Activated gamma-delta T cell treated with anti-CD3 and anti-CD28 coated beads, Interleukin-2, amount 50 U/mL, for 16 hours (primary cell): ENCODE data around the gene CLNS1A.
"Not testable (repeated sequence)": the region's sequence is repeated elsewhere in the genome, so short reads cannot be mapped to it uniquely, and the experiment has no call there.

ENCODE experiments used
- DNase-seq: peaks from one replicate; pipeline ENCODE4 v3.0.0-alpha.2; 2020; ENCODE audit warnings: low read depth

The CLNS1A gene, protein sequence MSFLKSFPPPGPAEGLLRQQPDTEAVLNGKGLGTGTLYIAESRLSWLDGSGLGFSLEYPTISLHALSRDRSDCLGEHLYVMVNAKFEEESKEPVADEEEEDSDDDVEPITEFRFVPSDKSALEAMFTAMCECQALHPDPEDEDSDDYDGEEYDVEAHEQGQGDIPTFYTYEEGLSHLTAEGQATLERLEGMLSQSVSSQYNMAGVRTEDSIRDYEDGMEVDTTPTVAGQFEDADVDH

DNA sequence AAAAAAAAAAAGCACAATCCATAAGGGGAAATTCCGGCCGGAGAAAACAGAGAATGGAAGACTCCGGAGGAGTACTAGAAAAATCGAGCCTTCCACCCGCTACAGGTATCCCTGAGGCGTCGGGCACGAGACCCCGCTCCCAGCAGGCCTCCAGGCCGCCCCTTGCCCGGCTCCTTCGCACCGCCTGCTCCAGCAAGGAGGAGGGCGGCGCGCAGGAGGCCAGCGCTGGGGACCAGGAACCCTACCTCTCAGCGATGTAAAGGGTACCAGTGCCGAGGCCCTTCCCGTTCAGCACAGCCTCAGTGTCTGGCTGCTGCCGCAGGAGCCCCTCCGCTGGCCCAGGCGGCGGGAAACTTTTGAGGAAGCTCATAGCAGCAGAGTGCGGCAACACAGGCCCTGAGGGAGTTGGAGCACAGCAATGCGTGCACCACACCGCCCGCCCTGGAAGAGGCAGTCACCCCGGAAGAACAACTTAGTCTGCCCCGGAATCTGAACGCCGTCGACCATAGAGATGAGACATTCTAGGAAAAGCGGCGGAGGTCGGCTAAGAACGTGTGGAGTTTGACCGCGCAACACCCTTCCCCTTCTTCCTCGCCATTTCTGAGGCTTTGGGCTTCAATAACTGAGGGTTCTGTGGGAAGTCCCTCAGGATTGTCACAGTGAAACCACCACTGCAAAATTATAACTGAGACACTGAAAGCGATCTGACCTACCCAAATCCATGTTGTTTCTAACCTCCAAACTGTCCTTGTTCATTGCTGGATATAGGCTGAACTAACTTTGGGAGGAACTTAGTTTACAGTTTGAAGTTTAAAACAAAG, at the start of gene CLNS1A:
CLNS1A (minus strand) TSS at position 450 of the 821 bp plus-strand sequence; CDS start at position 370, 80 bp downstream.
- peak; percentile 72 for DNase-seq

DNA sequence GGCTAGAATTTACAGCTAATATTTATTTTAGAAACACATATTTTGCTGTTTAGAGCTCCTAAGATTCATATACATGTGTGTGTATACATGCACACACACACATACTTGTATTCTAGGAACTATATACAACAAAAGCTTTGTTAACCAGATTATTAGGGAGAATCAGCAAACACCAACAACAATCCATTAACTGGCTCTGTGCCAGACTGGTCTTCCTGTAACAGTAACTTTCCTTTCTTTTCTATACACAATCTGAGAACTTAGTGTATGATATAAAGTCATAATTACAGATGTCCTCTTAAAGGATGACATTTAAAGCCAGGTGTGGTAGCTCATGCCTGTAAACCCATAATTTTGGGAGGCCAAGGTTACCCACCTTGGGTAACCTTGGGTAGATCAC, 49.5 kb upstream of the CLNS1A start:
- no peak for DNase-seq

DNA sequence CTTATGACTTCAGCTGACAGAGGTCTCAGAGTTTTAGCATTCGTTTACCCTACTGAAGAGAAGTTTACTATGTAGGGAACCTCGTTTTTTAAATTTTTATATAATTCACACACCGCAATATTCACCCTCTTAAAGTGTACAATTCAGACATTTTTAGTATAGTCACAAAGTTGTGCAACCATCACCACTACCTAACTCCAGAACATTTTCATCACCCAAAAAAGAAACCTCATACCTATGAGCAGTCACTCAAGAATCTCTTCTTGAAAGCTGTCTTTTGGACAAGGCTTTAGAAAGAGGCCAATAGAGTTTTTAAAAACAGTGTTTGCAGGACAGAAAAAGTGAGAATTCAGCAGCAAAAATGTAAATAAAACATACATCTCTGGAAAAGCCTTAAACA, 39.5 kb upstream of the CLNS1A start:
- DNase-seq = no peak

DNA sequence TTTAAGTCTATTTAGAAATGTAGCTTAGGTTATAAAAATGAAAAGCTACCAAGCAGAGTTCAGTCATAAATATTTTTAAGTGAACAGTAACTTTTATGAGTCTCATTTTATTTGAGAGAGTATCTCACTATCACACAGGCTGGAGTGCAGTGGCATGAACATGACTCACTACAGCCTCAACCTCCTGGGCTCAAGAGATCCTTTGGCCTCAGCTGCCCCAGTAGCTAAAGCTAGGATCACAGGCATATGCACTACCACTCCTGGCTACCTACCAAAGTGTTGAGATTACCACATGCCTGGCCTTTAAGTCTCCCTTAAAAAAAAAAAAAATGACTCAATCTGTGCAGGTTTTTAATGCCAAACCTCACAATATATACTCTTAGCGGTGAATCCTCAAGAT, 34.7 kb upstream of the CLNS1A start:
- no peak for DNase-seq

DNA sequence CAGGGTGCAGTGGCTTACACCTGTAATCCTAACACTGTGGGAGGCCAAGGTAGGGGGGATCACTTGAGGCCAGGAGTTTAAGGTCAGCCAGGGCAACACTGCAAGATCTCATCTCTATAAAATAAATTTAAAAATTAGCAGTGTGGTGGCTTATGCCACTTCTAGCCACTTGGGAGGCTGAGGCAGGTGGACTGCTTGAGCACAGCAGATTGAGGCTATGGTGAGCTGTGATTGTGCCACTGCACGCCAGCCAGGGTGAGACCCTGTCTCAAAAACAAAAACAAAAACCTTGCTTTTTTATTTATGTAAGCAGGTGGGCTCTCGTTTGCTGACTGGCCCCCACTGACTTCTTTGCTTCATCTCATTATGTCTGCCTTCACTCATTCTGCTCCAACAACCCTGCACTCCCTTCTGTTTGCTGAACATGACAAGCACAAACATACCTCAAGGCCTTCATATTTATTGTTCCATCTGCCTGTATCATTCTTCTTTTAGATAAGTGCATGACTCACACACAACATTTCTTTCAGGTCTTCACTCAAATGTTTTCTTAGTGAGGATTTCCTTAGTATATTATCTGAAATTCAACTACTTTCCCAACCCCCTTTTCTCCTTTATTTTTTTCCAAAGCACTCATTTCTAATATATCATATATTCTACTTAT, 32.4 kb upstream of the CLNS1A start:
- no peak for DNase-seq

DNA sequence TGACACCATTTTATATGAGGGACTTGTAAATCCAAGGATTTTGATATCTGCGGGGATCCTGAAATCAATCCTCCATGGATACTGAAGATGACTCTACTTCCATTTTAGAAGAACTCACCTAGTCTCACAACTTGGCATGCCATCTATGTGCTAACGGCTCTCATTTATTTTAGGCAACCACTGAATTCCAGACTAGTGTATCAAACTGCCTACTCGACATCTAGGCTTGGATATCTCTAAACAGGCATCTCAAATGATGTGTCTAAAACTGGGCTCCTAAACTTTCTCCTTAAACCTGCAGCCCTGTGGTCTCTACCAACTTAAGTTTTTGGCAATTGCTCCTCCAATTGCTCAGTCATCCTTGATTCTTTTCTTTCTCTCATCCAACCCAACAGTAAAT, 31.2 kb upstream of the CLNS1A start:
- DNase-seq = no peak

DNA sequence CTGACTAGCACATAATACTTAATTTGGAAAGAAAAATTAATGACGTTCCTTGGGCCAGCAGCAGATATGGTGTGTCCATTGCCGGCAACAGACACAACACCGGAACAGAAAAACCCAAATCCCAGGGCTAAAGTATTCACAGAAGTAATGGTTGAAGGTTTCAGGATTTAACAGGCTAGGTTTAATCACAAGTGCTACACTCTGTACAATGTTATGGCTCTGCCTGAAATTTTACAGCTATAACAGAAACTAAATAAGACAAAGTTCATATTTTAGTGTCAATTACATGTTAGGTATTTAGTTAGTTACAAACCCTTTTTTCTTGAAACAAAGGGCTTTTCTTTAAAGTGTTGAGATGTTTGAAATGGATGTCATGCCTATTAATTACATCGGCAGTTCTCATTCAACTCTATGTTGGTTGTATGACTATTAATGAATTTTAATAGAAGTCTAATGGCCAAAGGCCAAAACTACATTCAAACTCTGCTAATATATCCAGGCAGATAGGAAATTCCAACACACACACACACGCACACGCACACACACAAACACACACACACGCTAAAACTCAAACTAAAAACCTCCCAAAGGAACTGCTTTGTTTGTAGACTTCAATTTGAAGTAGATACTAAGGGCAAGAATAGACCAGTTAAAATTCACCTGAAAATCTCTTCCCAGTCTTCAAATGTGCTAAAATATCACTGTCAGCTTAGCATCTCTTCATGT, 27.8 kb upstream of the CLNS1A start:
- no peak for DNase-seq

DNA sequence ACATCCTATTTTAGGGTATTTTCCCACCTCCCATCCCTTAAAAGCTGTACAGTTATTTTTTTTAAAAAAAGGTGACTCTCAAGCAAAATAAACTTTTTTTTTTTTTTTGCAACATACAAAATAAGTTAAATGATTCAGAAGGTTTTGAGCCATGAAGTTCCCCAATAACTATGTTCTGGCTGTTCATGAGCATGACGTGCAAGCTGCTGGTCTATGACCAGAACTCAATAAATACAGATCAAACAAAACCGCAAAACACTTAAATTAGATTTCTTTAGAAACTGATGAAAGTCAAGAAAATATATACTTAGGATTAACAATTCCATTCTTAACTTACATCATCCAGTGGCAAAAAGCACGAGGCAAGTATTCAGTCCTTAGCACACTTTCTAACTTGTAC, 24.1 kb upstream of the CLNS1A start:
- DNase-seq = no peak

DNA sequence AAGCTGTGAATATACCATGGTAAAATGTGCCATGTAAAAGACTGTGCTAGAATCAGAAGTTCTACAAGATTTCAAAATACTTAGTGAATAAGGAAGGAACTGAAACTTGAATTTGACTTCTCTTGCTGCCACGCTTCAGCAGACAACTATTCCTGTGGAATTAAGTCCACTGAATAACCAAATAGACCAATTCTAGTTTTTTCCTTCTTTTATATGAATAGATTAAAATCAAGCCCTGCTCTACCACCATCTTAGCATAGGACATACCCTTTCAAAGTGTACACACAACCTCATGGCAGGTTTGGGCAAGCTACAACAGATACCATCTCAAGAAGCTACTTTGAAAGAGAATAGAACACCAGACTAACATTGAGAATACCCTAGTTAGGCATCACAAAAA, 23.4 kb upstream of the CLNS1A start:
- no peak for DNase-seq

DNA sequence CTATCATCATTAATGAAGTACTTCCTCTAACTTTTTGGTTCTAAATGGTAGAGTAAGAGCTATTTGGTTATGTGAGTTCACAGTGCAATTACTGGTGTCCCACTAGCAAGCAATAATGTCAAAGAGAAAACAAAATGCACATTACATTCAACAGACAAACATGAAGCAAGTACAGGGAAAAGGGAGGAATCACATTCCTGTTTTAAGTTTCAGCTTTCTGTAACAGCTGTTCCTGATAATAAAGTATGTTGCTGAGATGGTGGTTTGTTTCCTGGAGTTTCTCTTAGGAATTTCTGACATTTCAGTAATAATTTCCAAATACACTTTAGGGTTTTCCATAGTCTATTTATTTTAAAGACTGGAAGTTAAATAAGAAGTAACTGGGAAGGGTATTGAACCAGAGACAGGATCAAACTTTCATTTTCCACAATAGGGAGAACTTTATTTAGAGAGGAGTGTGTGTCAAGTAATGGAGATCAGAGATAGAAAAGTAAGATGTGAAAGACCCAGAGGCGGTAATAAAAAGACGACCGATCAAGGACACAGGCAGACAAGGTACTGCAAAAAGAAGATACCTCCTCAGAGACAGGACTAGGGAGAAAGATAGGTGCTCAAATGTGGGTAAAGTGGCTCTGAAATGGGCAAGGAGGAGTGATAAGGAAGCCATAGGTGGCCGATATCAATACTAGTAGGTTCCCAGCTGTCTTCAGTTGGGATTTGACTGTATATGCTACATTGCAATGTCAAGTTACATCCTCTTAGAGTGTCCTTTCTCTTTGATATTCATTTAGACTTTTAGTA, 20.8 kb upstream of the CLNS1A start:
- no peak for DNase-seq

DNA sequence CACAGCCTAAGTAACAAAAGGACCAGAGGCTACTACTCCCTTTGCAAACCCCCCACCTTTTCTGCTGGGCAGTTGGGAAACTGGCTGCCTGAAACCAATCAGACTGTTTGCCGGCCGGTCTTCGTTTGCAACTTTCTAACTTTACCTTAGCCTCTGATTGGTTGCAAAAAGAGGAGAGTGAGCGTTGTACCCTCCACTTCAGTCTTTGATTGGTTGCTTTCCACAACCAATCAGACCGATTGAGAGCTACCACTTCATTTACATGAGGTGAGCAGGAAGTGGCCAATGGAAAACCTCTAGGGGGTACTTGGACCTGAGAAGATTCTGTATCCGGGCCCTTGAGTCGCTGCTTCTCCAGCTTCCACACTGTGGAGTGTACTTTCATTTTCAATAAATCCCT, 18.8 kb upstream of the CLNS1A start:
- no peak for DNase-seq

DNA sequence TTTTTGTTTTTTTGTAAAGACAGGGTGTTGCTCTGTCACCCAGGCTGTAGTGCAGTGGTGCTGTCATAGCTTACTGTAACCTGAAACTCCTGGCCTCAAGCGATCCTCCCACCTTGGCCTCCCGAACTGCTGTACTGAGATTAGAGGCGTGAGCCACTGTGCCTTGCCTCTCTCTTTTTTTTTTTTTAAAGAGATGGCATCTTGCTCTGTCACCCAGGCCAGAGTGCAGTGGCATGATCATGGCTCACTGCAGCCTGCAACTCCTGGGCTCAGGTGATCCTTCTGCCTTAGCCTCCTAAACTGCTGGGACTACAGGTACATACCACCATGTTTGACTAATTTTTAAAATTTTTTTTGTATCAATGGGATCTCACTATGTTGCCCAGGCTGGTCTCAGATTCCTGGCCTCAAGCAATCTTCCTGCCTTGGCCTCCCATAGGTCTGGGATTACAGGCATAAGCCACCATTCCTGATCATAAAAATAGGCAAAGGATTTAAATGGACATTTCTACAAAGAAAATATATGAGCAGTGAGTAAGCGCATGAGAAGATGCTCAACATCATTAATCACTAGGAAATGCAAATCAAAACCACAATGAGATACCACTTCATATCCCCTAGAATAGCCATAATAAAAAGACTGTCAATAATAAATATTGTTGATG, 17.3 kb upstream of the CLNS1A start:
- DNase-seq = no peak

DNA sequence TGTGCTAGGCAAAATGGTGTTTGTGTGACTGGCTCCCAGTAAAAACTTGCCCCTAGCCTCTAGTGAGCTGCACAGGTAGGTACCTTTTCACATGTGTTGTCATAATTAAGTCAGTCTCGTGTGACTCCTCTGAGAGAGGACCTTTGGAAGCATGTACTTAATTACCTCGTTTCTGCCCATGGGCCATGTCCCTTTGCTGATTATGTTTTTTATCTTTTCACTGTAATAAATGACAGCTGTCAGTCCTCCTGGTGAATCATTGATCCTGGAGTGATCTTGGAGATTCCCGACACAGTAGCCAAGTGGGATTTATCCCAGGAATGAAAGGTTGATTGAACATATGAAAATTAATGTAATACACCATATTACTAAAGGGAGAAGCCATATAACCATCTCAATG, 12.5 kb upstream of the CLNS1A start:
- no peak for DNase-seq

DNA sequence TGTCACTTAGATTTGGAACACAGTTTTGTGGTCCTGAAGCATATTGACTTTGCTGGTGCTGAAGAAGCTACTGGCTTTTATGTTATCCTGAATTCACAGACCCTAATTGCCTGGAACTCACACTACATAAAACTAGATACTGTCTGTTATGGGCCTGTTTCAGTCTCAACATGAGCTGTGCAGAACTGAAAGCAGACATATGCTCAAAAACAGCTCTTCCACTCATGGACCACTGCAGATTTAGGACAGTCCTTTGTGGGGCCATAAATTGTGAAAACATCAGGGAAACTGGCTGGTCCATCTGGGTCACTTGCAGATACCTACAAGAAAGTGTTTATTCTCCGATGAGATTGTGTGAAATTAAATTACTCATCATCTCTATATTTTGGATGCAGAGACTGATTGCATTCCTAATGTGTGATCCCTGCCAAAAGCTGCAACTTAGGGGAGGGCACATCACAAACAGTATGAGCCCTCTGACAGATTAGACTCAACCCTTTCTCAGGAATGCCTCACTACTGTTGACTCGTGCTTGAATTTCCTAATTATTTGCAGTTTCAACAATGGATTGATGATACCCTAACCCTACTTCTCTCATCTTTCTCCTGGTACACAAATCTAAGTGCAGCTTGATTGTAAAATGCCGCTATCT, 10.2 kb upstream of the CLNS1A start:
- DNase-seq = no peak

DNA sequence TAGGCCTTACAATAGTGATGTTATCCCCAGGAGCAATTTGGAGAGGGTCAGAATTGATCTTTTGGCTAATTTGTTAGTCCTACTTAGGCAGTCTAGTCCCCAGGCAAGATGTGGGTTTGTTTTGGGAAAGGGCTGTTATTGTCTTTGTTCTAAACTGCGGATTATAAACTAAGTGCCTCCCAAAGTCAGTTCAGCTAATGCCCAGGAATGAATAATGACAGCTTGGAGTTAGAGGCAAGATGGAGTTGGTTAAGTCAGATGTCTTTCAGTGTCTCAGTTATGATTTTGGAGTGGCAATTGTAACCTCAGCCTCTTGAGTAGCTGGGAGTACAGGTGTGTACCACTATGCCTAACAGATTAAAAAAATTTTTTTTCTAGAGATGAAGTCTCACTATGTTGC, 7.3 kb upstream of the CLNS1A start:
- no peak for DNase-seq

DNA sequence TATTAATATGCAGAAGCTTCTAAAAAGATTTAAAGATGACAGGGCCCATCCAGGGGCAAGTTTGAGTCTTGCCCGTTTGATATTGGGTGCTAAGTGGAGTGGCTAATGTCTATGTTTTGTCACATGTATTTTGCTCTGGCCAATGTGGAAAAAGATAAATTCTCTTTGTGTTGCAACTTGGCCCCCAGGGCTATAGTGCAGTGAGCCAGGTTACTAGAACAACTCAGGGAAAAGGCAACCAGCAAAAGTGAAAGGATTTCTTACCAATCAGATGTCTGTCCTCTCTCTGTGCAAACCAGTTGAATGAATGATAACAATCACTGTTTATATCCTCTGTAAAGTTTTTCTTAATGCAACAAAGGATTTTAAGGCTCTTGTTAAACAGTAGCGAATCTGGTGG, 4.6 kb upstream of the CLNS1A start:
- DNase-seq = no peak

DNA sequence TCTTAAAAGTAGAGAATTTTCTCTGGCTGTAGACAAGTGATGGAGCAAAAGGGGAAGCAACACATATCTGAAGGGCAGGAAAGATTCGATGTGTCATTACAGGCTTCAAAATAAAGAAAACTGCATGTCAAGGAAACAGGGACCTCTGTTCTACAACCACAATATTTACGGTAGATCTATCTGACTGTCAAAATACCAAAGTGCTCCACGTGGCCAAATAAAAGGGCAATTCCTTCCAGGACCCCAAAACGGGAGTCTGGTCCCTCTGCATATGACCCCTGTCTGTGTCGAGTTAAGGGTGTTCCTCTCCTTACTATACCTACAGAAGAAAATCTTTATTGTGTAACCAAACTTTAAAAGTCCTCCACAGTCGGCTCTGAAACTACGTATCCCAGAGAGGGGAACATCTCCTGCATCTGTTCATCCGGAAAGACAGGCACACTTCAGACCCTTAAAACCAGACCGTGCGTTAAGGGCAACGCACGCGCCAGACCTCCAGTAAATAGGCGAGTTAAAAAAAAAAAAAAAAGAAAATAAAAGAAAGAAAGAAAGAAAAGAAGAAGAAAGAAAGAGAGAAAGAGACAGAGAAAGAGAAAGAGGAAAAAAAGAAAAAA, 756 bp downstream of the CLNS1A start:
- no peak for DNase-seq

DNA sequence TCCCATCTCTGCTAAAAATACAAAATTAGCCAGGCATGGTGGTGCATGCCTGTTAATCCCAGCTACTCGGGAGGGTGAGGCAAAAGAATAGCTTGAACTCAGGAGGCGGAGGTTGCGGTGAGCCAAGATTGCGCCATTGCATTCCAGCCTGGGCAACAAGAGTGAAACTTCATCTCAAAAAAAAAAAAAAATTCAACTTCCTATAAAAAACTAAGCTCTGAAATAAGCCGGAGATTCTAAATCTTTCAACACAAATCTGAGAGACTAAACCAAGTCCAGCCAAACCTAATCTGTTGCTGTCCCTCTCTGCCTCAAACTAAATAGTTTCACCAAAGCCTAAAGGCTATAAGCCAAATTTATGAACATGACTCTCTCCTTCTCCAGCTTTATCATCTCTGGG, 3.7 kb downstream of the CLNS1A start:
- DNase-seq = not testable (repeated sequence)

DNA sequence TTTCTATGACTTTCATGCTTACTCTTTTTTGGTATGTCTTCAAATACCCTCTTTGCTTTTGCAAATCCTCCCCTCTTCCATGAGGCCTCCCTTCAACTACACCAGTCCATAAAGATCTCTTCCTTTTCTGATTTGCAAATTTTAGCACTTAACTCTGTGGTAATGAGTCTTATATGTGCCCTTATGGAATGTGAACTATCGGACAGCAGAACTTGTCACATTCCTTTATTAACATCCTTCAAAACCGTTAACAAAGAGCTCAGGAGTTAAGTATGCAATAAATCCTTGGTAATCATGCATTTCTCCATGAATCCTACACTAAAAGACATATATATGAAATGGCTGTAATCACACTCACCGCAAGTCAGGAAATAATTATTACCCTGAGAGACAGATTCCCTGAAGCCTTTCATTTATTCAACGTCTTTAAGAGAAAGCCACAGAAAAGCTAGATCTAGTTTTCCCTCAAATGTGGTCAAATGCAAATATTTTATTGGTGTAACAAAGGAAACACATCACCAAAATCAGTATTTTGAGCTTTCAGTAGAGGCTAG, 7.4 kb downstream of the CLNS1A start:
- DNase-seq = no peak
